ENCODE results near the gene RALGAPA2.

- no peak for TF ChIP-seq CTCF (conservative IDR thresholded peaks at IDR 0.05; ENCODE audit: low read depth, low read length)
- TF ChIP-seq EZH2phosphoT487 (IDR thresholded peaks at IDR 0.05; ENCODE audit: borderline replicate concordance, low read length) = no peak
- no peak for TF ChIP-seq EZH2 (IDR thresholded peaks at IDR 0.05; ENCODE audit: low read length, unreplicated experiment)
These were observed 26.8 kb downstream of the RALGAPA2 start for GRCh38 chr20:20685635-20686034.
